ENCODE data around the gene SPATA46.

- TF ChIP-seq CTCF (IDR thresholded peaks at IDR 0.05), result no peak
- TF ChIP-seq POLR2A (IDR thresholded peaks at IDR 0.05), result no peak
Measured at GRCh38 chr1:162364498-162364897, 12.2 kb downstream of the SPATA46 start.
